ENCODE data around the gene SAMD13.

Gene SAMD13

DNA sequence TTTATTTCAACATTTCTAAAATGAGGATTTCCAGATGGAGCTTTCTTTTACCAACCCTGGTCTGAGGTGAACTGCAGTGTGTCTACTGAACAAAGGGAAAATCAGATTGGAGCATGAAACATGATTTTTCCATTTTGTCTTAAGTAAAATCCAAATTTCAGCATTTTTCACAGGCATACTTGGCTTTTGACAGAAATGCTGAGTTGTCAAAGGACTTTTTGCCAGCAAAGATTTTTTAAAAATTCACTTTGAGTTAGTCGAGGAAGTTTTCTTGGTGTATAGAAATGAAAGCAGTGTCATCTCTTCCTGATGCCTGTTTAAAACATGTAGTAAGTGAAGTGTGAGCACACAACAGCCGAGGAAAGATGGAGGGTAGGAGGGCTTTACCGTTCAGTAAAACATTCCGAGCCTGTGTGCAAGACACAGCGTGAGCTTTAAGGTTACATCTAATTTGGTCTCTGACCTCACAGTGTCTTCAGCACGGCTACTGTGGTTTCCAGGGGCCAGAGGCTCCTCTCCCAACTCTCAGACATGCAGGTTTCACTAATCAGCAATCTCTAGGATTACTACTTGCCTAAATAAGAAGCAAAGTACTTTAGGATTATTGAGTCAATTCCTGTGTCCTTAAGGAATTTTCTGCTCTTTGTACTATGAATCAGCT is 45.9 kb downstream of the SAMD13 start:
- DNase-seq, result no peak

DNA sequence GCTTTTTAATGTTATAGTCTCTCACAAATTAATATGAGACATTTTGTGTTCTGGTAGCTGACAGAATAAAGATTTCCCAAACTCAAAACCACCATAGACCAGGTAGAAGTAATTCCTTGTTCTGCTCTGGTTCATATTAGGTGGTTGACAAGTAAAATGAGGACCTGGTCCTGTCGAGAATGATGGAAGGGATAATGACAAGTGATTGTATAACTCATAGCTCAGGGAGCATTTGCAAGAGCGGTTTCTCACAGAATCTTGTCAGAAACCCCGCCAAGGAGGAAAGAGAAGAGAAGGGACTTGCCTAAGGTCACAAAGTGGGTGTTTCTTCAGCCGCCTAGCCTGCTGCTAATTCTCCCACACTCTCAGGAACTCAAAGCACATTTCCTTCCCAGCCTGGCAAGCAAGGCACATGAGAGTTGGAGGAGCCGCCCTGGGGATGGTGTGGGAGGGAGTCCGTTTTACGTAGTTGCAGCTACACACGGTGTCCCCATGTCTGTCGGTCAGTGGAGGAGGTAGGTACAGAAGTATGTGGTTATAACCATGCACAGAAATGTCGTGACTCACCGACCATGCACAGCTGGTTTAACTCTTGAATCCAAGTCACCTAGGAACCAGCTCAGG is 46.5 kb downstream of the SAMD13 start:
- DNase-seq, result no peak

DNA sequence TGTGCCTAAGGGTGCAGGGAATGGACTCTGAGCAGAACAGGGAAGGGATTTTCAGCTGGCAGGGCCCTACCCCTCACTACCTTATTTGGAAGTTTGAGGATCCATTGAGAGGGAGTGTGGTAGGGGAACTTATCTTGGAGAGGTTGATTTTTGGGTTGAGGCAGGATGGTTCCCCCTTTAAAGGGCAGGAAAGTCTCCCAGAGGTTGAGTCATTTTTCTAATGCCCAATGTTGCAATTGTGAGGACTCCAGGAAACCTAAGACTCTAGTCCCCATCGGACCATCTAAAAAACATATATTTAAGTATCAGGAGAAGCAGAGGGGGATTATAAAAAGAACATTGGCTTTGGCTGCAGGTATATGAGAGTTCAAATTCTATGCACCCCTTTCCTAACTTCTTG is 47.3 kb downstream of the SAMD13 start:
- DNase-seq, result no peak

DNA sequence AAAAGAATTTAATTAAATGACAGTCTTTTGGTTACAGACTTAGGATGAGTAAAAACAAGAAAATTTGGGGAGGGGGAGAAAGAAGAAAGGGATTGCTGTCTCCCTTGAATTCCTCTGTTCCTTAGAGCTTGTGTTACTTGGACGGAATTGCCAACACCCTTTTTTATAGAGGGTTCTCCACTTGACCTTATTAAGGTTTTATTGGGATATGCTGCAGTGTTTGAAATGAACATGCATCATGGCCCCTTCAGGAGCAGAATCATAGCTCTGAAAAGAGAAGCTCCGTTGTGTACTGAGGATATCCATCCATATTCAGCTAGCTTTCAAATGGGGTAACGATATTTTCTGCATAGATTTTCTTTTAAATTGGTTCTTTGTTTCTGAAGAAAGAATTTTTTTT is 48.6 kb downstream of the SAMD13 start:
- DNase-seq, result no peak

DNA sequence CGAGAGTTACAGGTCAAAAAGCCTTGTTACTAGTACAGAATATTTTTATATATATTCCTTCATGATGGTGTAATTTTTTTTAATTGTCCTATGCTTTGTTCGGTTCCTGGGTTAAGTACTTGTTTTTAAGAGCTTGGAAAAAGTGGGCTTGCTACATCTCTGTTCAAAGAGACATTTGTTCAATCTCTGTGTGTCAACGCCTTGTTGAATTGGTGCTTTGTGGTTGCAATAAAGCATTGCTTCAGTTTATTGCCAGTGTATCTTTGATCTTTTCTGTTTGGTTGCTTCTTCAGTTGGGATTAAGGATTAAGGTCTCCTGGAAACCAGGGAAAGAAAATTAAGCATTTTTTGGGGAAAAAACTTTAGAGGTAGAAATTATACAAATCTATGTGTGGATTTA is 49.0 kb downstream of the SAMD13 start:
- no peak for DNase-seq

DNA sequence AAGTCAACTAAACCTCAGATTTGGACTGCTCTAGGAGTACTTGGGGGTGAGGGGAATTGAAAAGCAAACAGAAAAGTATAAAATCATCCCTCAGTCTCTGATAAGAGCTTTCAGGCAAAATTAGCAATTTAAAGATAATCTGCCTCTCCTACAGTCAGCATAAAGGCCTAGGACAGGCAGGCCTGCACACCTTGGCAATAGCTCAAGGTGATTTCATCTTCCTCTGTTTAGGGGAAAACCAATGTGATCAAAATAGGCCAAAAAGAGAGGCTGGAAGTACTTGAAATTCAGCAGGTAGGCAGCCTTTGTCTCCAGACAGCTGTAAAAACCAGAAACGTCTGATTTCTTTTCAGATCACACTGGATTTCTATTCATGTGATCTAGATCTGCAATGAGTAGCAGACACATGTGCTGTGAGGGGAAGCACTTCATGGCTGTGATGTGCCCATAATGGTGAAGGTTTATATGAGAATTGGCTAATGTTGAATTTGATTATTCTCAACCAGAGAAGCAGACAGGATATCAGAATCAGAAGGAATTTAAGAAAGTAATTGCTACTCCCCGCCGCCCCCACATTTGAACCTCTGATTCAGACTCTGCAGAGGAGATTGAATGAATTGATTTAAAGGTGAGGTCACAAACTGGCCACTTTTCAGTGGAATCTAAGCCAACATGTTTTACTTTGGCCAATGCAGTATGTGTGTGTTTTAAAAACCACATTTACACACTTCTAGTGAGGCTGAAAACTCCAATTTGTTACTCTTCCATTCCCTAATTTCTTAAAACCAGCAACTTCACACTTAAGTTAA is 51.0 kb downstream of the SAMD13 start:
- DNase-seq, result no peak

DNA sequence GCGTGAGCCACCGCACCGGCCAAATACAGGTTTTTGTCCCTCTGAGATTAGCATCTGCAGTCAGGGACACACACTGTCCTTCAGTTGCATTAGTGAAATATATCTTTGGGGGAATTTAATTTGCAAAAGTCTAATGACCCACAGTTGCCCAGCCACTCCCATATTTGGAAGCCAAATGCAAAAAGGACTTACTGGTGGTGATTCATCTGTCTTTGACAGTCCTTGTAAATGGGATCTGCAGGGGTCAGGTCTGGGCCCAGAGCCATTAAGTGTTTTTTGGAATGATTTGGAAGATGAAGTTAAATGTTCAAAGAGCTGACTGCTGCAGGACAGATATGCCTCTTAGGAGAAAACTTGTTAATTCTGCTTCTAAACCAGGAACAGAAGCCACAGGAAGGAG is 52.2 kb downstream of the SAMD13 start:
- DNase-seq, result no peak

DNA sequence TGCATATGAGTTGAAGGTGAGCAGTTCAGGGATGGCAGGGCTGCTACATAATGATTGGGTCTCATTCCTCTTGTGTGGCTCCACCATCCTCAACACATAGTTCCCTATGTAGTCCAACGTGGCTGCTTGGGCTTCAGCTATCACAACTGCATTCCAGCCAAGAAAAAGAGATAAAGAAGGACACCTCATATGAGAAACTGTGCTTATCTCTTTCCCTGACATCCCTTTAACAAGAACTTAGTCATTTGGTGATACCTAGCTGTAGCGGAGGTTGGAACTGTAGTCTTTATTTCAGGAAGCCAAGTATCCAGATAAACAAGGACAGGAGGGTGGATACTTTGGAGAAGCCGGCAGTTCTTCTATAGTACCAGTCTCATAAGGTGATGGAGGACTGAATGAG is 54.0 kb downstream of the SAMD13 start:
- no peak for DNase-seq

DNA sequence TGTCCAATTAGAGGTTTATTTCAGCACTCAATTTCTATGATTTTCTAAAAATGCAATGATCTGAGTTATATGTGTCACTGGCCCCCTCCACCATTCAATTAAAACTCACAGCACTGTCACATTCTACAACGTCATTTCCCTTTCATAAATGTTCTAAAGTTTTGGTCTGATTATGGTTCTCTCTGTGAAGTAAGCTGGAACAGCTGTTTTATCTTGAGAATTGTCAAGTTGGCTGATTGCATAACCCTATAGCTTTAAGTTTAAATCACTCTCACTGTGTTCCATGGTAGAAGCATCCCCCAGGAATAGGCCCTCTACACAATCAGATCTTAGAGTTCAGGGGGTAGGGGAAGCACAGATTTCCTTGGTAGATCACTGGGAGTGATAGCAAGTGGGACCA is 55.4 kb downstream of the SAMD13 start:
- no peak for DNase-seq

DNA sequence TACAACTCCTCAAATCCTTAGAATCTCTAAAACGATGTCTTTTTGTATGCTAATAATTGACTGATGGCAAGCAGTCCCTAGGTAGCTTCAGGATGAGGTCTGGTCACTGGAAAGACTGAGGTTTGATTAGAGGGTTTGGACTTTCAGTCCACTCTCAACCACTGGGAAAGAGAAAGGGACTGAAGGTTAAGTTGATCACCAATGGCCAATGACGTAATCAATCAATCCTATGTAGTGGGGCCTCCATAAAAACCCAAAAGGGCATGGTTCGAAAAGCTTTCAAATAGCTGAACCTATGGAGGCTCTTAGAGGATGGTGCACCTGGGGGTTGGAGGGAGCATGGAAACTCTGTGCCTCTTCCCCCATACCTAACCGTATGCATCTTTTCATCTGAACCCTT is 57.2 kb downstream of the SAMD13 start:
- DNase-seq, result no peak

DNA sequence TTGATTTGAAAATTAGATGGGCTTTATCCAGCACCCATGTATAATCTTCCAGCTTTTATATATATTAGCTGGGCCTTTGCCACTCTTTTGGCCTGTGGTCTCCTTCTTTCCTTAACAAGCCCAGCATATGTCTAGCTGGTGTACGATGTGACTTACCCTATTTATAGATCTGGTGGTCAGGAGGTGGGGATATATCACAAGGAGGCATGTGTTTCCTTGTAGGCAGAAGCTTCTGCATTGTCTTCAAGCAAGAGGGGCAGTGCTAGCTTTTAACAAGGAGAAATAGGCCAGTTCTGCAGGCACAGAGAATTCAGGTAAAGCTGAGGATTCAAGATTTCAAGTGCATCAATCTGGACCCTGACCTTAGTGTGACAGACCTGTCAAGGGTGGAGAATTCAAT is 58.8 kb downstream of the SAMD13 start:
- no peak for DNase-seq

DNA sequence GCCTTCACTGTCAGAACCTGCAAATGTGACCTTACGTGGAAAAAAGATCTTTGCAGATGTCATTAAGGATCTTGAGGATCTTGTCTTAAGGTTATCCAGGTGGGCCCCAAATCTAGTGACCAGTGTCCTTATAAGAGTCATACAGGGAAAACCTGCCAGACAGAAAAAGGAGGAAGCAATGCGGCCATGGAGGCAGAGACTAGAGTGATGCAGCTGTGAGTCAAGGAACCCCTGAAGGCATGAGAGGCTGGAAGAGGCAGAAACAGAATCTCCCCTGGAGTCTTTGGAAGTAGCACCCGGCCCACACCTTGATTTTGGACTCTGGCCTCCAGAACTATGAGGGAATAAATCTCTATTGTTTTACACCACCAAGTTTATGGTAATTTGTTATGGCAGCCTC is 60.3 kb downstream of the SAMD13 start:
- no peak for DNase-seq

DNA sequence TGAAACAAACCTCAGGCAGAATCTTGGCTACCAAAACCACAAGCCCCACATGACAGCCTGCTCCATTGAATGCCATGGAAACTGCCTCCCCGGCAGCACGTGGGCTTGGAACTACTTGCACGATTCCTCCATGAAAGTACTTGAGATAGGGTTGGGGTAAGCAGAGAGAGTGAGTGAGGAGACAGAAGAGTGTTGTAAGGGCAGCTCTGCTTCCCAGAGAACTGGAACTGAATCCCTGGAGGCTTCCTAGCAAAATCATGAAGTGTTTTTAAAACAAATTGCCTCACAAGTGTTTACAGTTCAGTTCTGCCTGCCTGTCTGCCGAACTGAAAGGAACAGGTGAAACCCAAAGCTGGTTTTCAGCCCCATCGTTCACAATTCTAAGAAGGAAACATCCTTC is 61.5 kb downstream of the SAMD13 start:
- DNase-seq, result no peak

DNA sequence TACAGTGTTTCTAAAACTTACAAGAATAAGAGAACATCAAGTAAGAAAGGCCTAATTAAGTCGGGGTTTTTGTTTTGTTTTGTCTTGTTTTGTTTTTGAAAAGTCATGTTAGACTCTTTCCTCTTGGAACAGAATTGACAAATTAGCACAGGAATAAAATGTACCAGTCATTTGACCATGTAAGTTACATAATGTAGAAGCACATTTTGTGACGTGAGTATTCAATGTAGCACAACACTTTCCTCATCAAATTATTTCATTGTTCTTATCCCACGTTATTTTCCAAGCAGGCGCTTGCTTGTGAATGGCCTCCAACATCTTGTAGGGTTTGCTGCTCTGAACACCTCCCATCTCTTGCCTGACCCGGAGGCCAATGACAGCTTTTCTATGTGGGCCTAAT is 62.1 kb downstream of the SAMD13 start:
- no peak for DNase-seq

DNA sequence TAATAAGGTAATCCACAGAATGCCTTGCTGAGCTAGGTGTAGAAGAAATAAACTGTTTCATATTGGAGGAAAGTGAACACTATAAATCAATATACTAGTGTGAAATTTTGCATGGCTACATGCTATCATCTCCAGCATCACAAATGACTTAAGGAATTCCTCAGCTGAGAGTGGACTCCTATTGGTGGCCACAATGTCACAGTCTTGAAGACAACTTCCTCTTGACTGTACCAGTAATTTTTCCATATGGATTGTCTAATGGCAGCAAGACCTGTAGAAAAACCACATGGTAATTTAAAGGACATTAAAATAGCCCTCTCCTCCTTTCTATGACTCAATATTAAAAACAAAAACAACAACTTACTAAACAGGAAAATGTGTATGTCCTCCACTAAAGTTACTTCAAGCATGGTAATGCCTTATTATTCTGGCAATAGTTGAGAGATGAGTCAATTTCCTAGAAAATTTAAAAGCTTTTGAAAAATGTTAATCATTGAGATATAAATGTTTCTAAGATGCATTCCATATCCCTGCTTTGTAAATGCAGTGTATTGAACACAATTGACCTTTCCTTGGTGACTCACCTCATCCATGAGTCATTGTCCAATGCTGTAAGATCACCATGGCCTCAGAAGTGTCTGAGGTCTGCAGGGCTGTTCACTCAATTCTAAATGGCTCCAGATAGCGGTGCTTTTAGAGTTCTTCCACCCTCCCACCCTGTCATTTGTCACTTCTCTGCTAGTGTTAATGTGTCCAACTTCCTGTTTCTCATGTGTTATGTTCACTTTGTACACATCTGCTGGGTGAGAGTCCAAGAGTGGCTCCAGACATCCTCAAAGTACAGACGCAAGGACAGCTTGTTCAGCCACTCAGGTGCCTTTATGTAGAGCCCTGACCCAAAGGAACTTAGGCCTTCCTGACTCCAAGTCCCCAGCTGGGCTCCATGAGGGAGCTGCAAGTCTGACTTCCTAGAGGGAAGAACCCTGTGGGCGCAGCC is 64.0 kb downstream of the SAMD13 start:
- peak; percentile 25 for DNase-seq

DNA sequence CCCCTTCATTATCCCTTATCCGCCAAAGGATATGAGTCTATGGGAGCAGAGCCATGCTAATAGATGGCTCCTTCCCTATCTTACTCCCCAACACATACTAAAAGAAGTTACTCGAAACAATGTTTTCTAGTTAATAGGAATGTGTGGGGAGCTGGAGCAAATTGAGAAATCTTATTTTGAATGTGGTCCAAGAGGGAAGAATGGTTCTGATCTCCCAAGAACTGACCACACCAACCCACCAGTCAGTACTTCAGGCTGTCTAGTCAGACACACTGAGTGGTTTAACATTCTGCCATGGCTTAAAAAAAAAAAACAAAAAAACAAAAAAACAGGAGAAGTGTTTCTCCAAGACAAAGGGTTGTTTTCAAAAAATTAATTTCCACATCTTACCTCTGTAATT is 65.3 kb downstream of the SAMD13 start:
- DNase-seq, result no peak

DNA sequence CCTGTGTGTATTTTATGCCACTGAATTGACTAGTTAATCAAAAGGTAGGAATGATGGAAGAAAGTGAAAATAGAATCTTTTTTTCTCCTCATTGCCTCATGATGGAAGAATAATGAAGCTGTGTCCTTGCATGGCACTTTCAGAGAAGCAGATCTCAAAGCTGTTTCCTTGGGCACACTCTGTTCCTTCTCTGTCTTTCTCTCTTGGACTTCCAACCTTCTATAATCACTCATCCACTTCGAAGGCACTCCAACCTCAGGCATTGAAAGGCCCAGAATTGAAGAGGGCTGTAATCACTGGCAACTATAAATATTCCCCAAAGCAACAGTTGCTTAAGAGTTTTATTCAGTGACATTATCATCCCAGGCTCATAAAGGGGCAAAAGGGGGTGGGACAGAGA is 65.7 kb downstream of the SAMD13 start:
- no peak for DNase-seq

DNA sequence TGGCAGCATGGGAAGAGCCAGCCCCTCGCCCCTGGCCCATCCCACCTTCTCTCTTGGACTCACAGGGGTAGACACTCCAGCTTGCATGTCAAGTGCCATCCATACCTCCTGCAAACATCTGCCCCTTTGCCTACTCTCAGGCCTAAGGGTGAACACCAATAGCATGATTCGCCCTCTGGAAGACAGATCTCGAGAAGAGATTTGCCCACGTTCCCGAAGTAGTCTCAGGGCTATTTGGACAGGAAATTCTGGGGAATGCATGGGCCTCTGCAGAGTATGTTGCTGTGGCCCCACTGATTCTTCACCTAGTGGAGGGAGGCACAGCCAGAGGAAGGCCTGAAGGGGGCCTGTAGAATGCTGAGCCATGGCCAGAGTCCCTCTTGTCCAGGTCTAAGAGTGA is 66.9 kb downstream of the SAMD13 start:
- no peak for DNase-seq

DNA sequence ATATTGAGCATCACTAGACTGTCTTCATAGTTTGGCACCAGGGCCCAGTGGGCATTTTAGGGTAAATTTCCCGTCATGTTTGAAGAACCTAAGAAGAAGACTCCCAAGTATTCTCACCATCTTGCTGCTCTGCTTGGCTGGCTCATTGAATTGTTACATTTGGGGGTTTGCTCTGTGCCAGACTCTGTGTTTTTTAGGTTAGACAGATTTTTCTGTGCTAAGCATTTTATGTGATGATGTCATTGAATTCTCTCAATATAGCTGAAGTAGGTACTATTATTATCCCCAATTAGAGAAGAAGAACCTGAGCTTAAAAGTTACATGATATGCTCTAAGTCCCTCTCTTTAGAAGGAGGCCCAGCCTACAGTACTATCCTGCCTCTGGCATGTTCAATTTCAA is 68.8 kb downstream of the SAMD13 start:
- no peak for DNase-seq

DNA sequence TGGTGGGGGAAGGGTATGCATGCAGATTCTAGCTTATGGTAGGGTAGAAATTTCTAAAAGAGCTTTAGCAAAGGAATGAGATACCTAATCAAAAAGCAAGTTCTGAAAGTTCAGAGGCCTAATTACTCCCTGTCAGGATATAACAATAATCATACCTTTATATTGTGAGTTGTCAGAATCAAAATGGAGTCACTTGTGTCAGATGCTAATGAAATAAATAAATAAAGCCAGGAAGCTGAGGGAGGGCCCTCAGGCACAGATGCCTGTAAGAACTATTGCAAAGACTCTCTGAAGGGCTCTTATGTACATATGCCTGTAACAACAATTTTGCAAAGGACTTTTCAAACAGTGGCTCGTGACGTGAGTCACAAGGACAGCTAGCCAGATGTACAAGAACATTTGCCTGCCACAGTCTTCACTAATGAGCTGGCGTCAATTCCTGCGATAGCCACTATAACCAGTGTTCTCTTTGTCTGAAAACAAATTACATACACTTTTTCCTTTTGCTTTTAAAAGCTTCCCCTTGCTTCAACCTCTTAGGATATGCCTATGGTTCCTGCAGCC is 69.4 kb downstream of the SAMD13 start:
- DNase-seq, result no peak

DNA sequence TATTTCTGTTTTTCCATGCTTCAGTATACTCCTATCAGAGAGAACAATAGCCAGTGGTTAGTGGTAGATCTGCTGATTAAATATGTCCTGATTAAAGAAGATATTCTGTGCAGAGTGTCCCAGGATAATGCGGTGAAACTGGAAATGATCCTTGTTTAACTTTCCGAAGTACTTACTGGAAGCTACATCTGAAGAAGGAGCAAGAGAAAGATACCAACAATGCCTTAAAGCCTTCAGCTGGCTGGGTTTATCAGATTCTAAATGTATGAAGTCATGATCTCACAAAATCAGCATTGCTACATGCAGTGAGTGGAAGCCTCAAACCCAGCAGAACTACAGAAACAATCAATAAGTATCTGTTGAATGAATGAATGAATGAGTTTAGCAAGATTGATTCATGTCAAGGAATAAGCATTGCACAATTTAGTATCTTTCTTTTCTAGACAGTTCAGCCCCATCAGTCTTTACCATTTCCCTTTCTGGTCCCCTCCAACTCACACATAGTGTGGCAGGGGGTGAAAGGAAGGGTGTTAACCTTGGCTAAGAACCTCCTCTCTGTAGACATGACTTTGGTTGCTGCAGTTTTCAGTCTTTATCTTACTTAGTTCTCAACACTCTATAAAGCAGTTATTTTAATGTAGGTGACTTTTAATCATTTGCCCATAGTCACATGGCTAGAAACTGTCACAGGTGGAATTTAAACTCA is 72.1 kb downstream of the SAMD13 start:
- no peak for DNase-seq

Measured in stimulated activated CD8-positive, alpha-beta memory T cell treated with anti-CD3 and anti-CD28 coated beads, Interleukin-4, amount 100 ng/mL, for 48 hours (primary cell).